K562 (cell line): ENCODE data around the gene OLIG3. TPM values are rescaled to one million over a fixed set of nuclear protein-coding genes. Genes with fewer than 3 reads are reported as not detected.

ENCODE experiments used
- ATAC-seq: fragments of 200-7000 bp; cut with Tn5 transposase; 3 replicates; pipeline ENCODE4 v1.9.1; 2020; ENCODE audit warnings: moderate library complexity
- BruUV-seq: library from RNA; stranded (reverse); fragments of 400-500 nt; replicated peaks from 2 replicates; lab custom pipeline; 2021; lab: Mats Ljungman, UMichigan
- CTCF ChIA-PET: fragments of 300-600 bp; formaldehyde crosslinking; extraction: SDS; loops from one replicate; lab custom pipeline; 2021; ENCODE audit warnings: low intra/inter-chr PET ratio; lab: Yijun Ruan, JAX
- POLR2A ChIA-PET: fragments of 300-600, 350-650 bp; sonication (Branson Sonifier 250); formaldehyde crosslinking; extraction: SDS; loops from one replicate; lab custom pipeline; 2021; ENCODE audit warnings: antibody characterized with exemption, inconsistent platforms; lab: Yijun Ruan, JAX
- DNase-seq, 4 experiments: peaks; one replicate each; pipeline versions ENCODE4 v3.0.0 to v3.0.0-alpha.2; 2011 to 2018; ENCODE audit warnings: low spot score in 3 of 4, mixed read lengths in 3 of 4; ENCODE audit errors: extremely low read depth in 1 of 4
- FAIRE-seq: peaks from 2 replicates; lab custom pipeline; 2011; peaks lifted over from hg19 to GRCh38; lab: Jason Lieb, UNC
- H2AFZ ChIP-seq: 2 replicates; pipeline ENCODE4 v1.6.0; 2011; ENCODE audit warnings: low read depth, low read length, control low read depth, inconsistent platforms
- H3K27ac ChIP-seq: fragments of 200-600 bp; 3 replicates; pipeline ENCODE4 v1.8.0; 2011; ENCODE audit warnings: low read depth, mild to moderate bottlenecking, control low read depth, inconsistent platforms, low read length, moderate library complexity, mixed read lengths; ENCODE audit errors: extremely low read depth
- H3K27me3 ChIP-seq, 2 experiments: fragments of 300-600 bp in 1 of 2; 2 replicates in 1 of 2; 3 replicates in 1 of 2; pipeline versions ENCODE4 v1.6.0 to v1.8.0; 2011; ENCODE audit warnings: inconsistent platforms in 2 of 2, low read length in 2 of 2, mild to moderate bottlenecking in 1 of 2, mixed read lengths in 1 of 2, moderate library complexity in 1 of 2; ENCODE audit not compliant: control insufficient read depth in 2 of 2, insufficient read depth in 2 of 2
- H3K36me3 ChIP-seq: fragments of 300-600 bp; 3 replicates; pipeline ENCODE4 v1.8.0; 2011; ENCODE audit warnings: mild to moderate bottlenecking, low read length, inconsistent platforms; ENCODE audit not compliant: control insufficient read depth, insufficient read depth
- H3K4me1 ChIP-seq, 2 experiments: fragments of 200-600 bp in 1 of 2; replicated peaks in 1 of 2; 2 replicates in 1 of 2; 3 replicates in 1 of 2; pipeline versions ENCODE4 v1.5.1 to v1.8.0; 2011; ENCODE audit warnings: inconsistent platforms in 2 of 2, low read length in 2 of 2, mild to moderate bottlenecking in 1 of 2, mixed read lengths in 1 of 2, moderate library complexity in 1 of 2; ENCODE audit not compliant: control insufficient read depth in 2 of 2, insufficient read depth in 2 of 2
- H3K4me2 ChIP-seq: 2 replicates; pipeline ENCODE4 v1.6.1; 2011; ENCODE audit warnings: low read length, control low read depth, inconsistent platforms, mixed read lengths; ENCODE audit not compliant: insufficient read depth
- H3K4me3 ChIP-seq: fragments of 200-600 bp; sonication (generic), shearing (Covaris generic); 2 replicates; pipeline ENCODE4 v1.5.1; 2016; ENCODE audit warnings: control low read depth, inconsistent platforms
- H3K79me2 ChIP-seq: fragments of 200-600 bp; 3 replicates; pipeline ENCODE4 v1.8.0; 2011; ENCODE audit warnings: low read length, inconsistent platforms; ENCODE audit not compliant: control insufficient read depth, insufficient read depth
- H3K9ac ChIP-seq, 2 experiments: 2 replicates each; pipeline versions ENCODE4 v1.6.0 to v1.6.1; 2011; ENCODE audit warnings: low read depth in 2 of 2, low read length in 2 of 2, control low read depth in 1 of 2, inconsistent platforms in 1 of 2, mild to moderate bottlenecking in 1 of 2, mixed read lengths in 1 of 2; ENCODE audit not compliant: insufficient read depth in 1 of 2
- H3K9me1 ChIP-seq: one replicate; pipeline ENCODE4 v1.6.0; 2011; ENCODE audit warnings: inconsistent platforms, mild to moderate bottlenecking, low read length, moderate library complexity; ENCODE audit not compliant: control insufficient read depth, insufficient read depth
- H3K9me3 ChIP-seq: replicated peaks from 2 replicates; pipeline ENCODE4 v1.5.1; 2011; ENCODE audit warnings: low read depth, low read length, inconsistent platforms; ENCODE audit not compliant: control insufficient read depth, insufficient read depth
- H4K20me1 ChIP-seq: replicated peaks from 2 replicates; pipeline ENCODE4 v1.6.1; 2011; ENCODE audit warnings: low read length, inconsistent platforms, mixed read lengths; ENCODE audit not compliant: control insufficient read depth, insufficient read depth
- HNRNPH1 ChIP-seq: fragments of 200-400 bp; formaldehyde crosslinking; optimal IDR thresholded peaks from 2 replicates; pipeline ENCODE3; 2017; ENCODE audit warnings: low read depth, mild to moderate bottlenecking, low read length, moderate library complexity
- MAFG ChIP-seq: fragments of 450-650 bp; conservative IDR thresholded peaks from 2 replicates; pipeline ENCODE4 v1.6.1; 2016; ENCODE audit warnings: missing genetic modification characterization, missing compliant biosample characterization
- MBD2 ChIP-seq: sonication (generic); IDR thresholded peaks from 2 replicates; pipeline ENCODE4 v1.6.1; 2016; ENCODE audit warnings: low read depth, borderline replicate concordance
- ZNF134 ChIP-seq: fragments of 250-450 bp; sonication (Bioruptor Pico); conservative IDR thresholded peaks from 2 replicates; pipeline ENCODE4 v1.4.0; 2020
- ZNF274 ChIP-seq: IDR thresholded peaks from 2 replicates; pipeline ENCODE4 v1.6.1; 2011; ENCODE audit warnings: low read depth, mild to moderate bottlenecking, low read length, moderate library complexity, borderline replicate concordance
- WGBS: fragments of 100-300 bp; shearing (Covaris generic); methylation state at CpG from one replicate; pipeline ENCODE4 v1.1.6; 2016; ENCODE audit warnings: low coverage, mixed read lengths; ENCODE audit not compliant: insufficient coverage; ENCODE audit errors: missing lambda C conversion rate; 5-methylcytosine and 5-hydroxymethylcytosine counted together
- in situ Hi-C: fragments of 300-500 bp; cut with MboI; formaldehyde crosslinking; loops from 4 replicates; pipeline ENCODE4 v1.15.0; 2018; ENCODE audit warnings: inconsistent platforms, mixed read lengths
- intact Hi-C: fragments of 100-400 bp; cut with micrococcal nuclease; formaldehyde crosslinking; loops from 2 replicates; pipeline ENCODE4 v1.14.2; 2022
- polyA plus RNA-seq, 8 experiments: library from polyadenylated mRNA; depleted of rRNA in 4 of 8; stranded (reverse) in 5 of 8; unstranded in 3 of 8; fragments of >200 nt; fragmentation: Nextera tagmentation in 2 of 8; fragmentation: Illumina TruSeq in 1 of 8; extraction: Ambion mirVana in 2 of 8; extraction: Trizol in 1 of 8; gene quantifications; 2 replicates each; pipeline versions ENCODE4 v1.2.1 to v1.2.3, GENCODE V29; 2011 to 2014; ENCODE audit warnings: inconsistent platforms in 1 of 8, missing spikeins in 1 of 8
- total RNA-seq, 7 experiments: library from RNA; depleted of rRNA in 6 of 7; stranded (reverse); fragments of >200 nt in 6 of 7; fragmentation: Illumina TruSeq in 2 of 7; extraction: Trizol in 2 of 7; gene quantifications; 2 replicates each; pipeline versions ENCODE4 v1.2.1 to v1.2.3, GENCODE V29; 2011 to 2021; ENCODE audit warnings: low replicate concordance in 1 of 7
- TF ChIP-seq, protein P1 (sequence below): sonication (generic); formaldehyde crosslinking; IDR thresholded peaks from 2 replicates; pipeline ENCODE4 v1.8.1; 2023; ENCODE audit warnings: mild to moderate bottlenecking, missing genetic modification reagents

Gene OLIG3
- total and polyA plus RNA-seq, 9 of the 15 experiments (the other 6 are each of a cell fraction or from before 2014, with no cell fraction given) = not detected

DNA sequence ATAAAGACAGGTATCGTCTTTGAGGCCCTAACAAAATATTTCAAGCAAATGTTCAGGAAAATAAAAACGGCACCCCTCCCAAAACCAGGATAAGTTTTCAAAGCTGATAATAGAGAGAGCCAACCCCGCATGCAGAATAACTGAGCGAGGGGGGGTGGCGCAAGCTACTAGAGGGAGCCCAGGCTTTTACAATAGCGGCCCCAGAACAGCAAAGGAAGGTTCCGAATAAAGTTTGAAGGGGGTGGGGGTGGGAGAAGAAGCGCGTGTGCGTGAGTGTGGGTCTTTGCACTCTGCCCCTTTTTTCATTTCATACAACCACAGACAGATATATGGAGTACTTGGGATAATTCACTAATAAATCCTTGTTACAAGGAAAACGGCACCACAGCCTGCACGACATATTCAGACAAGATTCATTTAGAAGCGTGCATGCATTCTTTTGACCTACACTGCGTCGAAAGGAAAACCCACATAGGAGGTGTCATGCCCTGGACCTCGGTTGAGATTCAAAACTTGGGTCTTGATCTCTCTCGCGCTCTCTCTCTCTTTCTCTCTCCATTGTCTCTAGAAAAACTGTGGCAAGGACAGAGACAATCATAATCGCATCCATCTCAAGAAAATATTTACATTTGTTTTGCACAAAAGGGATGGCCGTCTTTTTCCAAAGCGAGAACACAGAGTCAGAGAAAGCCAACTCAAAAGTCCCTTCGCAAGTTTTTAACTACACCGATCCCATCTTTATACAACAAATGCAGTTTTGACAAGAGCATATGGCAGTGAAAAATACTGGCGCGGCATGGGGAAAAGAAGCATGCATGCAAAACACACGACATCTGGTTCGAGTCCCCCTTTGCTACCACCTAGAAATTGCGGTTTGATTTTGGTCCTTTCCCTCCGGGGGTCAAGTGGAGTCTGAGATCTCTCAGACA lies 1.6 kb downstream of the OLIG3 start:
- H3K4me3 ChIP-seq = no peak overlapping the region

More for the DNA sequence above, 1.6 kb downstream of the OLIG3 start:
- in situ Hi-C loops (no loop called here), intact Hi-C loops (loop anchor here (10.0 kb wide), 1 partner anchor 512 kb away; no protein-coding TSS in a partner anchor)
- TF ChIP-seq HNRNPH1 (no peak), MAFG (tag) (no peak), ZNF274 (no peak), MBD2 (no peak), ZNF134 (no peak)
- TF ChIP-seq, protein P1, sequence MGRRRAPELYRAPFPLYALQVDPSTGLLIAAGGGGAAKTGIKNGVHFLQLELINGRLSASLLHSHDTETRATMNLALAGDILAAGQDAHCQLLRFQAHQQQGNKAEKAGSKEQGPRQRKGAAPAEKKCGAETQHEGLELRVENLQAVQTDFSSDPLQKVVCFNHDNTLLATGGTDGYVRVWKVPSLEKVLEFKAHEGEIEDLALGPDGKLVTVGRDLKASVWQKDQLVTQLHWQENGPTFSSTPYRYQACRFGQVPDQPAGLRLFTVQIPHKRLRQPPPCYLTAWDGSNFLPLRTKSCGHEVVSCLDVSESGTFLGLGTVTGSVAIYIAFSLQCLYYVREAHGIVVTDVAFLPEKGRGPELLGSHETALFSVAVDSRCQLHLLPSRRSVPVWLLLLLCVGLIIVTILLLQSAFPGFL = no peak
- TF ChIP-seq, all 486 proteins: peak for 0
- FAIRE-seq (no peak), DNase-seq (no peak), ATAC-seq (no peak)
- ChIA-PET CTCF (no interaction called here), POLR2A (interaction anchor here (0.8 kb wide), 1 partner anchor 1246 kb away, joined by 5 read pairs; no protein-coding TSS in a partner anchor)
- no TSS peak for BruUV-seq
- WGBS = 6% methylated on average over 27 of the region's 29 CpGs
- Histone ChIP-seq H3K9me3 (no peaks in the 10 kb centered on the region), H3K36me3 (no peaks in the 10 kb centered on the region), H3K4me2 (no peak overlapping the region), H3K79me2 (no peaks in the 10 kb centered on the region), H3K9me1 (no peaks in the 10 kb centered on the region), H3K27me3 (peaks cover 94 to 95% of the 10 kb centered on the region in 2 experiments), H4K20me1 (peaks cover 6% of the 10 kb centered on the region), H2AFZ (no peak overlapping the region), H3K27ac (no peak overlapping the region), H3K9ac (no peak overlapping the region), H3K4me1 (peaks cover 0 to 21% of the 10 kb centered on the region in 2 experiments; a peak in 2 of 5 replicates)
